ENCODE results near the gene DGCR8.
A peak's percentile ranks its signal among the peaks of the same experiment; 100 is the strongest.

The DGCR8 gene

GRCh38 chr22:20142711-20143621 lies 62.9 kb downstream of the DGCR8 start:
- no peak for DNase-seq

- no peak for DNase-seq
Observed at GRCh38 chr22:20143883-20144665, 64.0 kb downstream of the DGCR8 start.

- DNase-seq, result no peak
Observed at GRCh38 chr22:20145206-20145831, 65.3 kb downstream of the DGCR8 start.

GRCh38 chr22:20145832-20146223 lies 65.8 kb downstream of the DGCR8 start:
- no peak for DNase-seq

- DNase-seq, result no peak
Observed at GRCh38 chr22:20146777-20147176, 66.7 kb downstream of the DGCR8 start.

- no peak for DNase-seq
Observed at GRCh38 chr22:20147237-20147988, 67.4 kb downstream of the DGCR8 start.

- DNase-seq, result no peak
Observed at GRCh38 chr22:20148414-20148813, 68.4 kb downstream of the DGCR8 start.

GRCh38 chr22:20149257-20150250 lies 69.5 kb downstream of the DGCR8 start:
- DNase-seq, result no peak

GRCh38 chr22:20150381-20151275 lies 70.6 kb downstream of the DGCR8 start, which contains the start of gene CCDC188:
Gene CCDC188, minus strand, starts transcription at chr22:20151055. Its CDS starts 69 bp downstream, at chr22:20150986.
- DNase-seq, result no peak

GRCh38 chr22:20151276-20151588 lies 71.2 kb downstream of the DGCR8 start:
- DNase-seq, result no peak

GRCh38 chr22:20152464-20152890 lies 72.4 kb downstream of the DGCR8 start:
- DNase-seq, result no peak

- DNase-seq, result no peak
Observed at GRCh38 chr22:20153945-20154344, 73.9 kb downstream of the DGCR8 start.

- no peak for DNase-seq
Observed at GRCh38 chr22:20154602-20155187, 74.7 kb downstream of the DGCR8 start.

- peak; percentile 17 for DNase-seq
Observed at GRCh38 chr22:20155330-20156041, 75.4 kb downstream of the DGCR8 start.

GRCh38 chr22:20156042-20156389 lies 76.0 kb downstream of the DGCR8 start:
- no peak for DNase-seq

GRCh38 chr22:20156611-20157429 lies 76.8 kb downstream of the DGCR8 start:
- DNase-seq, result peak; percentile 81

- DNase-seq, result no peak
Observed at GRCh38 chr22:20157430-20158183, 77.6 kb downstream of the DGCR8 start.

Data from suppressor macrophage treated with lipopolysaccharide for 4 hours (primary cell).